Measurements from ENCODE around the gene HCFC1R1.

DNA sequence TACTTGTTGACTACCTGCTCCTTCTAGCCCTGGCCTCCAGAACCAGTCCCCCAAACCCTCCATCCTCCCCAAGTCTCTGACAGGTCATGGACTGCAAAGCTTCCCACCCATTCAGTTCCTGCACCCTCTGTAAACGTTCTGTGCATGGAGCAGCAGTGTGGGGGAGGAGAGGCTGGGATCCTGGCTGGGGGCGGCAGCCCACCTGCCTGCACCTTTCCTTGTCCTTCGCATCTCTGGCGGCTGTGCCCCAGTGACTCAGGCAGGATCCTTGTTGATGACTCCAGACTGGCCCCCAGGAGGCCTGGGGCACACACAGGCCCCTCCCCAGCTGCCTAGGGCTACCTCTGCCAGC is 41.9 kb downstream of the HCFC1R1 start:
- TF ChIP-seq CTCF (IDR thresholded peaks at IDR 0.05; ENCODE audit: borderline replicate concordance, extremely low read depth, low read length, poor library complexity, severe bottlenecking) = no peak
- no peak for TF ChIP-seq EZH2 (IDR thresholded peaks at IDR 0.05; ENCODE audit: borderline replicate concordance, low read depth, low read length, severe bottlenecking)
